ENCODE data around the gene KCNQ1.

Gene KCNQ1

DNA sequence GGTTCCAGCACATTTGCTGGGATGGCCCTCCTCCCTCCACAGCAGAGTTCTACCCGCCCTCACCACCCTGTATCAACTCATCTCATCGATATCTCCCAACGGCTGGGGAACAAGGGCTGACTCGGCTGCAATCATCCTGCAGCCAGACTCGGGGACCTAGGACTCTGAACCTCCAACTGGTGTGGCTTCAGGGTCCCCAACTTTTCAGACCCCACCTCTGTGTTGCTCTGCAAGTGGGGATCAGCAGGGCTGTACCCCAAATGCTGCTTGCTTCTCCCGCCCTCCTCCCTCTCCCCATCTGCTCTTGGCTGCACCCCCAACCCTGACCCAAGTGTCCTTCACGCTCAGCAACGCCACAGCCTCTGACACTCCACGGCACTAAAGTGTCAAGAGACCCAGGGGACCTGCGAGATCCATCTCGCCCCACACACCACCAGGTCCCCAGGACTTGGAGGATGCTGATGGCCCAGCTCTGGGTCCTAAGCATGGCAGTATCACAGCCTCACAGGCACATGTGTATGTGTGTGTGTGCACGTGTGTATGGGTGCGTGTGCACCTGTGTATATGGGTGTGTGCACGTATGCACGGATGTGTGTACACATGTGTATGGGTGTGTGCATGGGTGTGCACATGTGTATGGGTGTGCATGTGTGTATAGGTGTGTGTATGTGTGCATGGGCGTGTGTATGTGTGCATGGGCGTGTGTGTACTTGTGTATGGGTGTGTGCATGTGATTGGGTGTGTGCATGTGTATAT is 26.4 kb downstream of the KCNQ1 start:
- DNase-seq (ENCODE audit: low read depth), result no peak
- no peak overlapping the region for H3K4me3 ChIP-seq (ENCODE audit: low read depth, low read length)
- TF ChIP-seq, protein P1, sequence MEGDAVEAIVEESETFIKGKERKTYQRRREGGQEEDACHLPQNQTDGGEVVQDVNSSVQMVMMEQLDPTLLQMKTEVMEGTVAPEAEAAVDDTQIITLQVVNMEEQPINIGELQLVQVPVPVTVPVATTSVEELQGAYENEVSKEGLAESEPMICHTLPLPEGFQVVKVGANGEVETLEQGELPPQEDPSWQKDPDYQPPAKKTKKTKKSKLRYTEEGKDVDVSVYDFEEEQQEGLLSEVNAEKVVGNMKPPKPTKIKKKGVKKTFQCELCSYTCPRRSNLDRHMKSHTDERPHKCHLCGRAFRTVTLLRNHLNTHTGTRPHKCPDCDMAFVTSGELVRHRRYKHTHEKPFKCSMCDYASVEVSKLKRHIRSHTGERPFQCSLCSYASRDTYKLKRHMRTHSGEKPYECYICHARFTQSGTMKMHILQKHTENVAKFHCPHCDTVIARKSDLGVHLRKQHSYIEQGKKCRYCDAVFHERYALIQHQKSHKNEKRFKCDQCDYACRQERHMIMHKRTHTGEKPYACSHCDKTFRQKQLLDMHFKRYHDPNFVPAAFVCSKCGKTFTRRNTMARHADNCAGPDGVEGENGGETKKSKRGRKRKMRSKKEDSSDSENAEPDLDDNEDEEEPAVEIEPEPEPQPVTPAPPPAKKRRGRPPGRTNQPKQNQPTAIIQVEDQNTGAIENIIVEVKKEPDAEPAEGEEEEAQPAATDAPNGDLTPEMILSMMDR (IDR thresholded peaks at IDR 0.05; ENCODE audit: insufficient read depth, low read depth, low read length, missing control alignments), result no peak

DNA sequence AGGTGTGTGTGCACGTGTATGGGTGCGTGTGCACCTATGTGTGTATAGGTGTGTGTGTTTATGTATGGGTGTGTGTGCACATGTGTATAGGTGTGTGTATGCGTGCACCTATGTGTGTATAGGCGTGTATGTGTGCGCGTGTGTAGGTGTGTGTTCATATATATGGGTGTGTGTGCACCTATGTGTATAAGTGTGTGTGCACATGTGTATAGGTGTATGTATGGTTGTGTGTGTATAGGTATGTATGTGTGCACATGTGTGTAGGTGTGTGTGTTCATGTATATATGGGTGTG is 26.9 kb downstream of the KCNQ1 start:
- H3K4me3 ChIP-seq (ENCODE audit: low read depth, low read length), result no peak overlapping the region
- DNase-seq (ENCODE audit: low read depth), result no peak
- TF ChIP-seq, protein P1 (IDR thresholded peaks at IDR 0.05; ENCODE audit: insufficient read depth, low read depth, low read length, missing control alignments), result no peak

DNA sequence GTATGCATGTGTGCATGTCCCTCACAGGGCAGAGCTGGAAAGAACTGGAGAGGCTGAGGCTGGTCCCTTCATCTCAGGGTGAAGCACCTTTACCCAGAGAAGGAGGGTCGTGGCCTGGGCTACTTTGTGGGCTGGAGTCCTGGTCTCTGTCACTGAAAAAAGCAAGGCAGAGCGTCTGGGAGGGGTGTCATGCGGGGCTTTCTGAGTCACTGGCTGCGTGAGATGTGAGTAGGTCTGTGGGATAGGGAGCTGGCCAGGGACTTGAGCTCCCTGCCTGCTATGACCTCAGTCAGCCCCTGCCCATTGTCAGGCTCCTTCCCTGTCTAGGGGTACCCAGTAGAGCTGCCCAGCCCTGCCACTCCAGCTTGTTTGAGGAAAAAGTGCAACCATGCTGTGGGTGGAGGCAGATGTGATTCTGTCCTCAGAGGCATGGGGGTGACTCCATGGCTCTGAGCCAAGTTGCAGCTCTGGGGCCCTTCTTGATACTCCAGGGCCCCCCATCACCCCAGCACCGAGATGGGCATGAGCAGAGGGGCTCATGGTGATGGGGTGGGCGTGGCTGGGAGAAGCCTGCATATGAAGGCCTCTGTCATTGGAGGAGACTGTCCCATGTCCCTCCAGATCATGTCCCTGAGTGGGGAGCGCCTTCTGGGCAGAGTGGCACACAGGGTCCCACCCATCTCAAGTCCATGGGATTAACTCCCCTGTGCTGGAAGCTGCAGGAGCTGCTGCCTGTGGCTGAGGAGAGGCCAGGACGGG is 27.8 kb downstream of the KCNQ1 start:
- no peak overlapping the region for H3K4me3 ChIP-seq (ENCODE audit: low read depth, low read length)
- TF ChIP-seq, protein P1 (IDR thresholded peaks at IDR 0.05; ENCODE audit: insufficient read depth, low read depth, low read length, missing control alignments), result no peak
- no peak for DNase-seq (ENCODE audit: low read depth)

DNA sequence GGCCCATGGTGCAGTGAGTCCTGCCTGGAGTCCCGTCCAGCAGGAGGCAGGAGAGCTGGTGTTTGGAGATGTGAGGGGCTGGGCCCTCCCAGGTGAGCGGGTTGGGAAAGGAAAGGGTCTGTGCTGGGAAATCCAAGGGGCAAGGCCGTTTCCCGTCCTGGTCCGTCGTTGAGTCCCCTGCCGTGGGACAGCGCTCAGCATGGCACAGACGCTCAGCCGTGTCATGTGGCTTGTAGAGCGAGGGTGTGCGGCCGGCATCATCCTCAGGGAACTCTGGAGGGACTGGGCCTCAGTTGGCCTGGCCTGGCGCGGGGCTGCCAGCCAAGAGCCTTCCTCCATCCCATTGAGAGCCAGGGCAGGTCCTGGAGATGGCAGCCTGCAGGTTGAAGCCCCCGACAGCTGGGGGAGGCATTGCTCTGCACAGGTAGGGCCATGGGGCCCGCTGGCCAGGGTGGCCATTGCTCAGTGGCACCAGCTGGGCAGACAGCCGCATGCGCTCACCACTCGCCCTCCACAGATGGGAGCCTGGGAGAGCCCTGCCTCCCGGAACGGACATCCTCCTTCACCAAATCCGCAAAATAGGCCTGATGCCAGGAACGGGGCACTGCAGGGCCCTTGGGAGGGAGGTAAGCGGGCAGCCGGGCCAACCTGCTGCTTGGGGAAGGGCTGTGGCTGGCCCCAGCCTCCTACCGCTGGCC is 28.7 kb downstream of the KCNQ1 start:
- H3K4me3 ChIP-seq (ENCODE audit: low read depth, low read length), result no peak overlapping the region
- TF ChIP-seq, protein P1 (IDR thresholded peaks at IDR 0.05; ENCODE audit: insufficient read depth, low read depth, low read length, missing control alignments), result no peak
- no peak for DNase-seq (ENCODE audit: low read depth)

DNA sequence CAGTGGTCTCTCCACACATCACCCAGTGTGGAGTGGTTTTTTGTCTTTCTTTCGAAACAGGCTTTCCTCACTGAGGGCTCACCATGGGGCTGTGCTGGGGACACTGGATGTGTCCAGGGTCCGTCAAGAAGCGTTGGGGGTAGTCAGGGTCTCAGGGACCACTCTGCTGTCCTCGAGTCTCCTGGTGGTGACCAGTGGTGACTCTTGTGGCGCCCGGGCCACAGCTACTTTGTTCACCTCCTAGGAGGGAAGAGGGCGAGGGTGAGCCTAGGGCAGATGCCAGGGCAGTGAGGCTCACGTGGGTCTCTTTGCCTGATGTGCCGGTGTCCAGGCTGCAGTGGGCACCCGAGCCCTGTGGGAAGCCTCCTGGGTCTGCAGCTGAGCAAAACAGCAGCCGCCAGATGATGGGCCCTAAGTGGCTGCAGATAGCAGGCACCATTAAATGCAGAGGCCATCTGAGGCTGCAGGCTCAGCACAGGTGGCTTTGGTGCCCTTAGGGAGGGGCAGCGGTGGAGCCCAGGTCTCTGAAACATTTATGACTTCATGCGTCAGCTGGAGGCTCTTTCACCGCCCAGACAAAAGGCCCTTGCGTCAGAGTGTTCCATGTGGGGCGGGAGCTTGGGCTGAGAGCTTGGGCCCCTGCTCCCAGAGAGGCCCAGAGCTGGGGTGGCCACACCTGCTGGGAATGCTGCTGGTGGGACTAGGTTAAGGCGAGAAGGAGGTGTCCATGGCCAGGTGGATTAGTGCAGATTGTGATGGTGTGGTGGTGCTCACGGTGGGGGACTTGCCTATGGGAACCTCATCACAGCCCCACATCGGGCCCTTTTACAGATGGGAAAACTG is 29.5 kb downstream of the KCNQ1 start:
- H3K4me3 ChIP-seq (ENCODE audit: low read depth, low read length), result no peak overlapping the region
- no peak for DNase-seq (ENCODE audit: low read depth)
- TF ChIP-seq, protein P1 (IDR thresholded peaks at IDR 0.05; ENCODE audit: insufficient read depth, low read depth, low read length, missing control alignments), result no peak

DNA sequence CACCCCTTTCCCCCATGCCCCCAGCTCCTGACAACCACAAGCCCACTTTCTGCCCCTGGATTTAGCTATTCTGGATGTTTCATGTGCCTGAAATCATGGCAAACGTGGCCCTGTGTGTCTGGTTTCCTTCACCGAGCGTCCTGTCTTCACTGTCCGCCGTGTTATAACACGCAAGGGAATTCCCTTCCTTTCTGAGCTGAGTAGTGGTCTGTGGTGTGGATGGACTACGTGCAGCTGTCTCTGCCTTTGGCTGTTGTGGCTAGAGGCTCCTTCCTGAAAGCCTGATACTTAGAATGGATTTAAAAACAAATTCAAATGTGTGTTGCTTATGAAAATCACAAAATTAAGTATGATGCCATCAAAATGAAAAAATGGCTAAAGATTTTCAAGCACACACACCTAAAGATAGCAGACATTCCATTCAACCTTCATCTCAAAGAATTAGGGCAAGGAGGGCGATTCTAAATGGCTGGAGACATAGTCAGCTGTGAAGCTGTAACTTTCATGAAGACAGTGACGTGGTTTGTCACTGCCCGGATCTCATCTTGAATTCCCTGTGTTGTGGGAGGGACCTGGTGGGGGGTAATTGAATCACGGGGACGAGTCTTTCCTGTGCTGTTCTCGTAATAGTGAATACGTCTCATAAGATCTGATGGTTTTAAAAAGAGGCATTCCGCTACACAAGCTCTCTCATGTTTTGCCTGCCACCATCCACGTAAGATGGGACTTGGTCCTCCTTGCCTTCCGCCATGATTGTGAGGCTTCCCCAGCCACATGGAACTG is 30.5 kb downstream of the KCNQ1 start:
- TF ChIP-seq, protein P1 (IDR thresholded peaks at IDR 0.05; ENCODE audit: insufficient read depth, low read depth, low read length, missing control alignments), result no peak
- DNase-seq (ENCODE audit: low read depth), result no peak
- H3K4me3 ChIP-seq (ENCODE audit: low read depth, low read length), result no peak overlapping the region
